Thyroid gland (tissue), 4 donors: ENCODE results near the gene CCDC8.

ENCODE experiments used
- POLR2A ChIP-seq, 2 donors: fragments of 450-650 bp; IDR thresholded peaks; one replicate each; pipeline ENCODE4 v1.6.1; 2017; ENCODE audit warnings: antibody characterized with exemption in 2 of 2, mild to moderate bottlenecking in 2 of 2, moderate library complexity in 1 of 2
- TF ChIP-seq, protein P1 (sequence below), 6 experiments: fragments of 200-600 bp in 3 of 6; fragments of 450-650 bp in 3 of 6; sonication (generic) in 3 of 6; IDR thresholded peaks; one replicate each; pipeline ENCODE4 v1.5.1; 2016 to 2019; ENCODE audit warnings: antibody characterized with exemption in 6 of 6, mild to moderate bottlenecking in 2 of 6, inconsistent platforms in 1 of 6, moderate library complexity in 1 of 6

DNA sequence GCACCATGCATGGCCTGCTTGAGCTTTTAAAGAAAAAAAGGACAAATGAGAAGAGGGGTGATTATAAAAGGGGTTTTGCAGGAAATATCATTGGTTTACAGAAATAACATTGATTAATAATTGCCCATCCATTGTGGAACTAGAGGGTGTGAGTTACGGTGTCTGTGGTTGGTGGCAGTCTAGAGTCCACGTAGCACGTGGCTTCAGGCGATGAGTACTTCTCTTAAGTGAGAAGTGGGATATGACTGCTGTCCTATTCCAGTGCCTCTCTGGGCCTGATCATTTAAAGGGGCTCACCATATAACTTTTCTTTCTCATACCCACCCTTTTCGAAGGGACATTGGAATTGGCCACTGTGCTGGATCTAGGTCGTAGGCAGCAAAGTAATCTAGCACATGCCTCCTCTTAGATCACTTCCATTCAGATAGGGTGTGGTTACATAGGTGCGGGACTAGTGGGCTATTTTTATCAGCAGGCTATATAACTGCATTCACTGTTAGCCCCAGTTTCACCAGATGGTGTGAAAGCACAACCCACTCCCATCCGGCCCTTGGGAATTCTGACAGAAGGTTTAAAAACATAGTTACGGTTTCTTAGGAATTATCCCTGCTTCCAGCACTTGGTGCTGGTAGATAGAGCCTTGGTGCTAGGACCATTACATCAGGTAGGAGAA, 46.6 kb downstream of the CCDC8 start:
- no peak for TF ChIP-seq POLR2A (IDR thresholded peaks at IDR 0.05)
- TF ChIP-seq, protein P1, sequence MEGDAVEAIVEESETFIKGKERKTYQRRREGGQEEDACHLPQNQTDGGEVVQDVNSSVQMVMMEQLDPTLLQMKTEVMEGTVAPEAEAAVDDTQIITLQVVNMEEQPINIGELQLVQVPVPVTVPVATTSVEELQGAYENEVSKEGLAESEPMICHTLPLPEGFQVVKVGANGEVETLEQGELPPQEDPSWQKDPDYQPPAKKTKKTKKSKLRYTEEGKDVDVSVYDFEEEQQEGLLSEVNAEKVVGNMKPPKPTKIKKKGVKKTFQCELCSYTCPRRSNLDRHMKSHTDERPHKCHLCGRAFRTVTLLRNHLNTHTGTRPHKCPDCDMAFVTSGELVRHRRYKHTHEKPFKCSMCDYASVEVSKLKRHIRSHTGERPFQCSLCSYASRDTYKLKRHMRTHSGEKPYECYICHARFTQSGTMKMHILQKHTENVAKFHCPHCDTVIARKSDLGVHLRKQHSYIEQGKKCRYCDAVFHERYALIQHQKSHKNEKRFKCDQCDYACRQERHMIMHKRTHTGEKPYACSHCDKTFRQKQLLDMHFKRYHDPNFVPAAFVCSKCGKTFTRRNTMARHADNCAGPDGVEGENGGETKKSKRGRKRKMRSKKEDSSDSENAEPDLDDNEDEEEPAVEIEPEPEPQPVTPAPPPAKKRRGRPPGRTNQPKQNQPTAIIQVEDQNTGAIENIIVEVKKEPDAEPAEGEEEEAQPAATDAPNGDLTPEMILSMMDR (IDR thresholded peaks at IDR 0.05): no peak
